ENCODE results near the gene FARS2. TPM values are rescaled to one million over a fixed set of nuclear protein-coding genes. Genes with fewer than 3 reads are reported as not detected.

Gene FARS2
- total and polyA plus RNA-seq, 7 experiments from 2014 or later: 16.2 to 28.1 (median 20.8) TPM

DNA sequence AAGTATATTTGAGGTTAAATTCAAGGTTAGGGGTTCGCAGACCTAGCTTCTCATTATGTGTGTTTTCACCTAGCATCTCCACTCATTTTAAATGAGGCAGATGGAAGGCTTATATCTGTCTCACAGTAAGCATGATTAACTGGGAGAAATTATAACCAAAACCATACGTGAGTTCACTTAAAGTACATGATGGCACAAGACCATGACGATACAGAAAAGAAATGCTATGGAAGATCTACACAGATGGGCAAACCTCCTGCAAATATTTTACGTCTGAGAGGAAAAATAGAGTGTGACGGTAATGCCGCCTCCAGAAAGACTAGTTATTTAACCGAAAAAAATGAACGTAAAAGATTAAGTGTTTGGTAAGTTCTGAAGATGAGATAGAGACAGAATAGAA is 337.8 kb downstream of the FARS2 start:
- ChIA-PET CTCF (no interaction called here), POLR2A (no interaction called here)
- no peak overlapping the region for H3K4me3 Mint-ChIP-seq
- intact Hi-C loops (cut with micrococcal nuclease): no loop called here
- no peaks in the 10 kb centered on the region for H3K27me3 Mint-ChIP-seq
- Histone ChIP-seq H3K4me3 (ENCODE audit: low read length) (no peak overlapping the region), H3K4me1 (ENCODE audit: control insufficient read depth in 2 of 2, insufficient read depth in 2 of 2, low read length in 2 of 2) (no peaks in the 10 kb centered on the region), H3K27me3 (ENCODE audit: control insufficient read depth in 2 of 2, insufficient read depth in 2 of 2, low read length in 2 of 2) (no peaks in the 10 kb centered on the region), H3K9me3 (ENCODE audit: control insufficient read depth in 2 of 3, low read length in 3 of 3) (no peaks in the 10 kb centered on the region), H3K36me3 (ENCODE audit: control insufficient read depth in 2 of 3, insufficient read depth in 3 of 3, low read length in 3 of 3) (no peaks in the 10 kb centered on the region), H3K27ac (ENCODE audit: low read depth, low read length) (no peak overlapping the region)
- H3K36me3 Mint-ChIP-seq: peaks cover 0 to 38% (median 13%) of the 10 kb centered on the region in 5 donors
- no peak for DNase-seq
- H3K9me3 Mint-ChIP-seq: peaks cover 0 to 1% (median 0%) of the 10 kb centered on the region in 11 donors
- no peak overlapping the region for H3K27ac Mint-ChIP-seq
- ATAC-seq: no peak
- H3K4me1 Mint-ChIP-seq: peaks cover 0 to 4% (median 0%) of the 10 kb centered on the region in 7 donors

DNA sequence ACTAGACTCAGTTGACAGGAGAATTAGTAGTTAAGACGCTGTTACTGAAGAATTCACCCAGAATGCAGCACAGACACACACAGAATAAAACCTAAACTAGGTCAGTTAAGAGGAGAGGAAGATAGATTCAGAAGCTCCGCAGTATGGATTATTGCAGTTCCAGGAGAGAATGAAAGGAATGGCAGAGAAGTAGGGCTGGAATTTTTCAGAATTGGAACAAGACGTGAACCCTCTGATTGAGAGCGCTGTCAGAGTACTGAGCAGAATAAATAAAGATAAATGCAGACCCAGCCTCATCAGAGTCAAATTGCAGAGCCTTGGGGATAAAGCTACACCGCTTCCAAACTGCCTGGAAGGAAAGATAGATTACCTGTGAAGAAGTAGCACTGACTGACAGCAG is 344.6 kb downstream of the FARS2 start:
- peaks cover 0 to 19% (median 8%) of the 10 kb centered on the region in 7 donors for H3K4me1 Mint-ChIP-seq
- intact Hi-C loops (cut with micrococcal nuclease): no loop called here
- DNase-seq (no peak), ATAC-seq (no peak)
- POLR2A ChIA-PET: no interaction called here
- peak overlapping the region in 3 of 9 donors; percentile 29 to 60 (median 36) for H3K27ac Mint-ChIP-seq
- Histone ChIP-seq H3K27ac (ENCODE audit: low read depth, low read length) (no peak overlapping the region), H3K36me3 (ENCODE audit: control insufficient read depth in 2 of 3, insufficient read depth in 3 of 3, low read length in 3 of 3) (no peaks in the 10 kb centered on the region), H3K9me3 (ENCODE audit: control insufficient read depth in 2 of 3, low read length in 3 of 3) (no peaks in the 10 kb centered on the region), H3K4me1 (ENCODE audit: control insufficient read depth in 2 of 2, insufficient read depth in 2 of 2, low read length in 2 of 2) (no peaks in the 10 kb centered on the region), H3K4me3 (ENCODE audit: low read length) (no peak overlapping the region), H3K27me3 (ENCODE audit: control insufficient read depth in 2 of 2, insufficient read depth in 2 of 2, low read length in 2 of 2) (no peaks in the 10 kb centered on the region)
- H3K4me3 Mint-ChIP-seq: no peak overlapping the region
- H3K27me3 Mint-ChIP-seq: no peaks in the 10 kb centered on the region
- H3K9me3 Mint-ChIP-seq: peaks cover 0 to 9% (median 0%) of the 10 kb centered on the region in 11 donors
- CTCF ChIA-PET: interaction anchor here (0.6 kb wide), 1 partner anchor 248 kb away, joined by 3 read pairs; no protein-coding TSS in a partner anchor
- H3K36me3 Mint-ChIP-seq: peaks cover 7 to 24% (median 19%) of the 10 kb centered on the region in 5 donors

DNA sequence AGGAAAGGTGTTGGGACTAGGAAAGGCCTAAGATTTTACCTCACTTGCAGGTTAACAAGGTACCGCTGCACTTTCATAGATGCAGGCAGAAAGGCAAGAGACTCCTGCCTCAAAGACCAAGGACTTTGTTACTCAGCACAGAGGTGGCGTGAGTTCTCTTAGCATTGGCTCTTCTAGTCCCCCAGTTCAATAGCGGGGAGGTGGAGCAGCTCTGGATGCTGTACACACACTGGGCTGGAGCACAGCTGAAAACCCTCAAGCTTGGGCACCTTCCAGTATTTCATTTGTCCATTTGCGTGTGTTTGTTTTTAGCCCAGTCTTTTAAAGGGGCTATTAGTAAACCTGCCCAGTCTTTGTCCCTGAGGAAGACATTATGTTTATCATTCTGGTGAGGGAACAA is 345.2 kb downstream of the FARS2 start:
- no peaks in the 10 kb centered on the region for H3K9me3 ChIP-seq (ENCODE audit: control insufficient read depth in 2 of 3, low read length in 3 of 3)
- H3K4me1 ChIP-seq (ENCODE audit: control insufficient read depth in 2 of 2, insufficient read depth in 2 of 2, low read length in 2 of 2): no peaks in the 10 kb centered on the region
- CTCF ChIA-PET: interaction anchor here (0.6 kb wide), 1 partner anchor 247 kb away, joined by 3 read pairs; no protein-coding TSS in a partner anchor
- H3K27ac ChIP-seq (ENCODE audit: low read depth, low read length): no peak overlapping the region
- H3K27ac Mint-ChIP-seq: peak overlapping the region in 1 of 9 donors; percentile 60
- DNase-seq: no peak
- no peak overlapping the region for H3K4me3 Mint-ChIP-seq
- H3K27me3 Mint-ChIP-seq: no peaks in the 10 kb centered on the region
- H3K36me3 ChIP-seq (ENCODE audit: control insufficient read depth in 2 of 3, insufficient read depth in 3 of 3, low read length in 3 of 3): no peaks in the 10 kb centered on the region
- peaks cover 0 to 9% (median 0%) of the 10 kb centered on the region in 11 donors for H3K9me3 Mint-ChIP-seq
- H3K4me3 ChIP-seq (ENCODE audit: low read length): no peak overlapping the region
- peaks cover 0 to 19% (median 8%) of the 10 kb centered on the region in 7 donors for H3K4me1 Mint-ChIP-seq
- ATAC-seq: no peak
- intact Hi-C loops (cut with micrococcal nuclease): no loop called here
- H3K27me3 ChIP-seq (ENCODE audit: control insufficient read depth in 2 of 2, insufficient read depth in 2 of 2, low read length in 2 of 2): no peaks in the 10 kb centered on the region
- POLR2A ChIA-PET: interaction anchor here (1.2 kb wide), 1 partner anchor 10 kb away, joined by 4 read pairs; no protein-coding TSS in a partner anchor
- H3K36me3 Mint-ChIP-seq: peaks cover 7 to 23% (median 19%) of the 10 kb centered on the region in 5 donors

DNA sequence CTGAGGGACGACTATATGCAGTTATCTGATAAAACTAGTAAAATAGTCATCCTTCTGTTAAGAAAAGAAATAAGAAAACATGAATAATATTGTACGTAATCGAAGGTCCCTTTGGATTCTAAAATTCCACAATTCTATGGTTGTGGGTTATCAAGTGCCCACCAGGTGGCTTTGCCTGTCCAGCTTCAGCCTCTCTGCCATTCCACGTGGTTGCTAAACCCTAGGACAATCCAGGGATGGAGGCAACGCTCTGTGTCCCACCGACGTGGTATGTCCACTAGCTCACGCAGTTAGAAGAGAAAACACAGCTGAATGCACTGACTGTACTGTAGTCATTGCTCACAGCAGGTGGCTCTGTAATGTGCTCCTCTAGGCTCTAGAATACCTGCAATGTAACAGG is 349.3 kb downstream of the FARS2 start:
- Mint-ChIP-seq H3K4me3 (no peak overlapping the region), H3K27ac (peak overlapping the region in 2 of 9 donors; percentile 5 to 71), H3K9me3 (peaks cover 0 to 14% (median 2%) of the 10 kb centered on the region in 11 donors), H3K36me3 (peaks cover 12 to 42% (median 36%) of the 10 kb centered on the region in 5 donors), H3K4me1 (peaks cover 0 to 12% (median 8%) of the 10 kb centered on the region in 7 donors), H3K27me3 (no peaks in the 10 kb centered on the region)
- intact Hi-C loops (cut with micrococcal nuclease): no loop called here
- Histone ChIP-seq H3K4me1 (ENCODE audit: control insufficient read depth in 2 of 2, insufficient read depth in 2 of 2, low read length in 2 of 2) (no peaks in the 10 kb centered on the region), H3K27ac (ENCODE audit: low read depth, low read length) (no peak overlapping the region), H3K4me3 (ENCODE audit: low read length) (no peak overlapping the region), H3K27me3 (ENCODE audit: control insufficient read depth in 2 of 2, insufficient read depth in 2 of 2, low read length in 2 of 2) (no peaks in the 10 kb centered on the region), H3K36me3 (ENCODE audit: control insufficient read depth in 2 of 3, insufficient read depth in 3 of 3, low read length in 3 of 3) (no peaks in the 10 kb centered on the region), H3K9me3 (ENCODE audit: control insufficient read depth in 2 of 3, low read length in 3 of 3) (no peaks in the 10 kb centered on the region)
- ChIA-PET CTCF (interaction anchor here (0.6 to 0.7 kb wide), 2 partner anchors 9 to 15 kb away, joined by 3 read pairs; no protein-coding TSS in a partner anchor), POLR2A (no interaction called here)
- DNase-seq: no peak
- ATAC-seq: no peak

DNA sequence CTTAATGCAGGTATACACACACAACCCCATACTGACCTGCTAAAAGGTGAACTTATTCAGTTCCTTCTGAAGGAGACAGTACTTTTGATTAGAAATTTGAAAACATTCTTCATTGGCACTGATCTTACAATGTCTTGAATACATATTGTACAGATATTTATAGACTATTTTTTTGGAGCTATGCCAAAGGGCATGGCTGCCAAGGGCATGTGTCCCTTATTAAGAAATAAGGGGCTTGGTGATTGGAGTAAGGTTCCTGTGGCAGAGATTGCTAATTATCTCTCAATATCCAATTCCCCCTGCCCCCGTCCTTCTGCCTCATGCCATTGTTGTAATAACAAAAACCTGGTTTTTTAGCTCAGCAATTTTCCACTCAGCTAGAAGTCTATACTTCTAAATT is 355.9 kb downstream of the FARS2 start:
- no peaks in the 10 kb centered on the region for H3K36me3 ChIP-seq (ENCODE audit: control insufficient read depth in 2 of 3, insufficient read depth in 3 of 3, low read length in 3 of 3)
- intact Hi-C loops (cut with micrococcal nuclease): no loop called here
- no peak overlapping the region for H3K4me3 Mint-ChIP-seq
- no peaks in the 10 kb centered on the region for H3K9me3 ChIP-seq (ENCODE audit: control insufficient read depth in 2 of 3, low read length in 3 of 3)
- no peak overlapping the region for H3K4me3 ChIP-seq (ENCODE audit: low read length)
- ATAC-seq (no peak), DNase-seq (no peak)
- H3K27me3 Mint-ChIP-seq: no peaks in the 10 kb centered on the region
- H3K36me3 Mint-ChIP-seq: peaks cover 4 to 58% (median 40%) of the 10 kb centered on the region in 5 donors
- H3K4me1 ChIP-seq (ENCODE audit: control insufficient read depth in 2 of 2, insufficient read depth in 2 of 2, low read length in 2 of 2): peaks cover 11 to 16% of the 10 kb centered on the region in 2 donors
- no peaks in the 10 kb centered on the region for H3K27me3 ChIP-seq (ENCODE audit: control insufficient read depth in 2 of 2, insufficient read depth in 2 of 2, low read length in 2 of 2)
- ChIA-PET POLR2A (interaction anchor here (0.7 to 2.4 kb wide), 3 partner anchors 10 to 47 kb away, joined by 3 to 7 read pairs (median 4); no protein-coding TSS in a partner anchor), CTCF (no interaction called here)
- peaks cover 16 to 35% (median 26%) of the 10 kb centered on the region in 7 donors for H3K4me1 Mint-ChIP-seq
- peak overlapping the region in 2 of 9 donors; percentile 20 to 77 for H3K27ac Mint-ChIP-seq
- H3K27ac ChIP-seq (ENCODE audit: low read depth, low read length): no peak overlapping the region
- H3K9me3 Mint-ChIP-seq: peaks cover 0 to 15% (median 1%) of the 10 kb centered on the region in 11 donors

DNA sequence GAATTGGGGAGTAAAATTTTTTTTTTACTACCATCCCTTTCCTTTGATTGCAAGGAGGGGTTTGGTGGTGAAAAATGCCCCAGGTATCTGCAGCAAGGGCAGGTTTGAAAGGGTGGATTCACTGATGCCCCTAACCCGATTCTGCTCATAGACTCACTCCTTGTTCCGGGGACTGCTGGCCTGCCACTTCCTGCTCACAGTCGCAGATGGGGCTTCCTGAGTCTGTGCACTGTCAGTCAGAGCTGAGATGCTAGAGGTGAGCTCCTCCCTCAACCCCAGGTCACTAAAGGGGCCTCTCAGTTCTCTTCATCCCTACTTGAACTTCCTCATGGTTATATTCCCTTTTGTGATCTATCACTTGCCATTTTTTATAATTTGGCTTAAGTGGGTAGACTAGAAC is 357.9 kb downstream of the FARS2 start:
- intact Hi-C loops (cut with micrococcal nuclease): loop anchor here in 1 of 2 donors (2.0 kb wide), 1 partner anchor 46 kb away; no protein-coding TSS in a partner anchor
- CTCF ChIA-PET: interaction anchor here (0.9 kb wide), 2 partner anchors 9 to 115 kb away, joined by 3 read pairs; no protein-coding TSS in a partner anchor
- Histone ChIP-seq H3K36me3 (ENCODE audit: control insufficient read depth in 2 of 3, insufficient read depth in 3 of 3, low read length in 3 of 3) (no peaks in the 10 kb centered on the region), H3K9me3 (ENCODE audit: control insufficient read depth in 2 of 3, low read length in 3 of 3) (no peaks in the 10 kb centered on the region), H3K27ac (ENCODE audit: low read depth, low read length) (peak overlapping the region; percentile 33), H3K4me1 (ENCODE audit: control insufficient read depth in 2 of 2, insufficient read depth in 2 of 2, low read length in 2 of 2) (peaks cover 11 to 18% of the 10 kb centered on the region in 2 donors), H3K4me3 (ENCODE audit: low read length) (peak overlapping the region; percentile 24), H3K27me3 (ENCODE audit: control insufficient read depth in 2 of 2, insufficient read depth in 2 of 2, low read length in 2 of 2) (no peaks in the 10 kb centered on the region)
- Mint-ChIP-seq H3K27me3 (no peaks in the 10 kb centered on the region), H3K4me3 (peak overlapping the region; percentile 27 to 68 (median 56)), H3K36me3 (peaks cover 0 to 57% (median 30%) of the 10 kb centered on the region in 5 donors), H3K27ac (peak overlapping the region; percentile 66 to 92 (median 88)), H3K4me1 (peaks cover 16 to 47% (median 37%) of the 10 kb centered on the region in 7 donors), H3K9me3 (peaks cover 0 to 11% (median 0%) of the 10 kb centered on the region in 11 donors)
- POLR2A ChIA-PET: interaction anchor here (0.5 to 1.4 kb wide), 3 partner anchors 46 to 133 kb away, joined by 3 read pairs; no protein-coding TSS in a partner anchor
- DNase-seq: peak in 8 of 9 donors; percentile 15 to 56 (median 37)
- peak; percentile 87 for ATAC-seq

Measured in naive thymus-derived CD4-positive, alpha-beta T cell (primary cell).